Liver (tissue), 9 donors: Measurements from ENCODE around the gene MS4A4E. TPM values are rescaled to one million over a fixed set of nuclear protein-coding genes. Genes with fewer than 3 reads are reported as not detected.
A peak's percentile ranks its signal among the peaks of the same experiment; 100 is the strongest.

Experiments
- DNase-seq: peaks from one replicate; pipeline ENCODE4 v3.0.0-alpha.2; 2017; ENCODE audit warnings: low spot score
- H3K27ac ChIP-seq, 2 donors: one replicate each; pipeline ENCODE4 v1.7.0; 2013; ENCODE audit warnings: inconsistent platforms in 2 of 2, low read length in 2 of 2, control low read depth in 1 of 2, low read depth in 1 of 2, mild to moderate bottlenecking in 1 of 2
- H3K27me3 ChIP-seq, 4 donors: one replicate each; pipeline versions ENCODE4 v1.6.1 to v1.7.0; 2013; ENCODE audit warnings: low read length in 3 of 4, inconsistent platforms in 1 of 4, mild to moderate bottlenecking in 1 of 4, moderate library complexity in 1 of 4; ENCODE audit not compliant: control insufficient read depth in 4 of 4, insufficient read depth in 4 of 4
- H3K36me3 ChIP-seq, 4 donors: one replicate each; pipeline versions ENCODE4 v1.6.1 to v1.7.0; 2013; ENCODE audit warnings: low read length in 3 of 4, mild to moderate bottlenecking in 3 of 4, low read depth in 1 of 4, moderate library complexity in 1 of 4; ENCODE audit not compliant: control insufficient read depth in 4 of 4, insufficient read depth in 3 of 4
- H3K4me1 ChIP-seq, 4 donors: one replicate each; pipeline versions ENCODE4 v1.6.1 to v1.7.0; 2013; ENCODE audit warnings: low read length in 3 of 4, mild to moderate bottlenecking in 3 of 4, moderate library complexity in 1 of 4; ENCODE audit not compliant: control insufficient read depth in 4 of 4, insufficient read depth in 4 of 4
- H3K4me3 ChIP-seq, 3 donors: one replicate each; pipeline versions ENCODE4 v1.6.1 to v1.7.0; 2013; ENCODE audit warnings: low read length in 3 of 3, control low read depth in 1 of 3, low read depth in 1 of 3, mild to moderate bottlenecking in 1 of 3
- H3K9ac ChIP-seq, 2 donors: one replicate each; pipeline ENCODE4 v1.7.0; 2013; ENCODE audit warnings: low read length in 2 of 2, mild to moderate bottlenecking in 2 of 2, moderate library complexity in 2 of 2, control low read depth in 1 of 2, low read depth in 1 of 2
- H3K9me3 ChIP-seq, 4 donors: one replicate each; pipeline versions ENCODE4 v1.6.1 to v1.7.0; 2013; ENCODE audit warnings: low read length in 3 of 4; ENCODE audit not compliant: control insufficient read depth in 4 of 4
- ATF3 ChIP-seq: IDR thresholded peaks from 2 replicates; pipeline ENCODE4 v1.6.1; 2016; ENCODE audit warnings: antibody characterized with exemption
- CTCF ChIP-seq: fragments of 150-350 bp; IDR thresholded peaks from 2 replicates; pipeline ENCODE4 v1.5.1; 2017; ENCODE audit warnings: improper control_type of control experiment, low read depth, low read length; ENCODE audit not compliant: missing input control
- EGR1 ChIP-seq, 2 donors: IDR thresholded peaks; 2 replicates each; pipeline ENCODE4 v1.6.1; 2016 to 2018; ENCODE audit warnings: antibody characterized with exemption in 2 of 2, low read depth in 2 of 2
- FOXA1 ChIP-seq: IDR thresholded peaks from 2 replicates; pipeline ENCODE4 v1.6.1; 2016; ENCODE audit warnings: antibody characterized with exemption
- FOXA2 ChIP-seq: IDR thresholded peaks from 2 replicates; pipeline ENCODE4 v1.6.1; 2016; ENCODE audit warnings: antibody characterized with exemption
- GABPA ChIP-seq, 2 donors: IDR thresholded peaks in 1 of 2; conservative IDR thresholded peaks in 1 of 2; 2 replicates each; pipeline ENCODE4 v1.6.1; 2016; ENCODE audit warnings: antibody characterized with exemption in 2 of 2, mild to moderate bottlenecking in 1 of 2, moderate library complexity in 1 of 2
- HNF4A ChIP-seq, 2 donors: conservative IDR thresholded peaks; 2 replicates each; pipeline ENCODE4 v1.6.1; 2016; ENCODE audit warnings: antibody characterized with exemption in 2 of 2, mild to moderate bottlenecking in 2 of 2
- HNF4G ChIP-seq: IDR thresholded peaks from 2 replicates; pipeline ENCODE4 v1.6.1; 2016; ENCODE audit warnings: antibody characterized with exemption
- JUND ChIP-seq, 2 donors: IDR thresholded peaks; 2 replicates each; pipeline ENCODE4 v1.6.1; 2016; ENCODE audit warnings: antibody characterized with exemption in 2 of 2
- MAX ChIP-seq: IDR thresholded peaks from 2 replicates; pipeline ENCODE4 v1.6.1; 2016; ENCODE audit warnings: antibody characterized with exemption
- NR2F2 ChIP-seq: IDR thresholded peaks from 2 replicates; pipeline ENCODE4 v1.6.1; 2016; ENCODE audit warnings: antibody characterized with exemption
- RAD21 ChIP-seq, 2 donors: IDR thresholded peaks; 2 replicates each; pipeline ENCODE4 v1.6.1; 2016; ENCODE audit warnings: antibody characterized with exemption in 2 of 2, mild to moderate bottlenecking in 2 of 2
- REST ChIP-seq: IDR thresholded peaks from 2 replicates; pipeline ENCODE4 v1.6.1; 2016; ENCODE audit warnings: antibody characterized with exemption, mild to moderate bottlenecking
- RXRA ChIP-seq, 2 donors: IDR thresholded peaks; 2 replicates each; pipeline ENCODE4 v1.6.1; 2017 to 2018; ENCODE audit warnings: antibody characterized with exemption in 2 of 2, mild to moderate bottlenecking in 1 of 2
- SP1 ChIP-seq: IDR thresholded peaks from 2 replicates; pipeline ENCODE4 v1.6.1; 2018; ENCODE audit warnings: antibody characterized with exemption, mild to moderate bottlenecking
- TAF1 ChIP-seq: conservative IDR thresholded peaks from 2 replicates; pipeline ENCODE4 v1.6.1; 2016; ENCODE audit warnings: antibody characterized with exemption, mild to moderate bottlenecking
- YY1 ChIP-seq: IDR thresholded peaks from 2 replicates; pipeline ENCODE4 v1.6.1; 2016; ENCODE audit warnings: antibody characterized with exemption, mild to moderate bottlenecking
- WGBS: extraction: QIAGEN DNeasy Blood & Tissue Kit; methylation state at CpG from one replicate; pipeline ENCODE4 v1.1.7; 2013; 5-methylcytosine and 5-hydroxymethylcytosine counted together
- polyA plus RNA-seq, 2 donors: library from polyadenylated mRNA; stranded (reverse) in 1 of 2; unstranded in 1 of 2; fragments of 200-250 nt in 1 of 2; fragments of >200 nt in 1 of 2; fragmentation: Nextera tagmentation in 1 of 2; extraction: Ambion mirVana in 1 of 2; gene quantifications; one replicate each; pipeline versions ENCODE4 v1.2.1 to v1.2.3, GENCODE V29; 2013 to 2015
- total RNA-seq, 2 donors: library from RNA; depleted of rRNA; stranded (reverse); fragments of >200 nt; gene quantifications; one replicate each; pipeline ENCODE4 v1.2.3, GENCODE V29; 2014
- donor health status: healthy.
- donor health status: healthy.
- donor health status: healthy.
- donor health status: healthy.
- donor health status: healthy.

Gene MS4A4E
- total and polyA plus RNA-seq, 4 donors = 0.23 to 2.1 (median 0.78) TPM

- no peak for TF ChIP-seq TAF1
- no peak for TF ChIP-seq YY1
- TF ChIP-seq CTCF = no peak
- no peak for TF ChIP-seq MAX
- no peak for TF ChIP-seq ATF3
- no peak for TF ChIP-seq SP1
- no peak for TF ChIP-seq FOXA2
- no peak for TF ChIP-seq RXRA (IDR thresholded peaks at IDR 0.05)
- TF ChIP-seq FOXA1 = no peak
- TF ChIP-seq NR2F2 = no peak
- TF ChIP-seq REST = no peak
- TF ChIP-seq EGR1 (IDR thresholded peaks at IDR 0.05; ENCODE audit: low read depth in 2 of 2) = no peak
- no peak for TF ChIP-seq JUND (IDR thresholded peaks at IDR 0.05)
- no peak for TF ChIP-seq HNF4A (conservative IDR thresholded peaks at IDR 0.05)
- no peak for TF ChIP-seq HNF4G
- peak within 1 kb of the TSS; percentile 65 to 69 for H3K27ac ChIP-seq
- WGBS = 59% methylated on average over 10 of the region's 10 CpGs
- no peaks in the 10 kb centered on the region for H3K9me3 ChIP-seq
- DNase-seq = no peak
- no peaks in the 10 kb centered on the region for H3K36me3 ChIP-seq
- H3K9ac ChIP-seq = peak within 1 kb of the TSS in 1 of 2 donors; percentile 61
- no peaks in the 10 kb centered on the region for H3K4me1 ChIP-seq
- H3K4me3 ChIP-seq = peak within 1 kb of the TSS; percentile 6 to 33 (median 24)
- H3K27me3 ChIP-seq = no peaks in the 10 kb centered on the region
These were observed 60.2 kb downstream of the MS4A4E start, which contains the start of gene MS4A6A for GRCh38 chr11:60182541-60183330. MS4A6A (minus strand) TSS chr11:60183083; CDS start chr11:60181727, 1,356 bp downstream.

GRCh38 chr11:60175860-60176275 lies 67.1 kb downstream of the MS4A4E start:
- H3K4me1 ChIP-seq = no peaks in the 10 kb centered on the region
- H3K27me3 ChIP-seq = no peaks in the 10 kb centered on the region
- no peak overlapping the region for H3K4me3 ChIP-seq
- H3K9ac ChIP-seq = no peak overlapping the region
- WGBS = 84% methylated on average over 5 of the region's 5 CpGs
- no peak for TF ChIP-seq GABPA (IDR thresholded peaks at IDR 0.05 in 1 of 2, conservative IDR thresholded peaks at IDR 0.05 in 1 of 2)
- no peak for TF ChIP-seq REST
- no peak for TF ChIP-seq RAD21 (IDR thresholded peaks at IDR 0.05)
- TF ChIP-seq ATF3 = no peak
- no peak for DNase-seq
- H3K36me3 ChIP-seq = no peaks in the 10 kb centered on the region
- no peak overlapping the region for H3K27ac ChIP-seq
- no peaks in the 10 kb centered on the region for H3K9me3 ChIP-seq
